ENCODE results near the gene GLI1. TPM values are rescaled to one million over a fixed set of nuclear protein-coding genes. Genes with fewer than 3 reads are reported as not detected.

GLI1 gene
- total and polyA plus RNA-seq, 10 donors: 0.46 to 3.6 (median 1.0) TPM

DNA sequence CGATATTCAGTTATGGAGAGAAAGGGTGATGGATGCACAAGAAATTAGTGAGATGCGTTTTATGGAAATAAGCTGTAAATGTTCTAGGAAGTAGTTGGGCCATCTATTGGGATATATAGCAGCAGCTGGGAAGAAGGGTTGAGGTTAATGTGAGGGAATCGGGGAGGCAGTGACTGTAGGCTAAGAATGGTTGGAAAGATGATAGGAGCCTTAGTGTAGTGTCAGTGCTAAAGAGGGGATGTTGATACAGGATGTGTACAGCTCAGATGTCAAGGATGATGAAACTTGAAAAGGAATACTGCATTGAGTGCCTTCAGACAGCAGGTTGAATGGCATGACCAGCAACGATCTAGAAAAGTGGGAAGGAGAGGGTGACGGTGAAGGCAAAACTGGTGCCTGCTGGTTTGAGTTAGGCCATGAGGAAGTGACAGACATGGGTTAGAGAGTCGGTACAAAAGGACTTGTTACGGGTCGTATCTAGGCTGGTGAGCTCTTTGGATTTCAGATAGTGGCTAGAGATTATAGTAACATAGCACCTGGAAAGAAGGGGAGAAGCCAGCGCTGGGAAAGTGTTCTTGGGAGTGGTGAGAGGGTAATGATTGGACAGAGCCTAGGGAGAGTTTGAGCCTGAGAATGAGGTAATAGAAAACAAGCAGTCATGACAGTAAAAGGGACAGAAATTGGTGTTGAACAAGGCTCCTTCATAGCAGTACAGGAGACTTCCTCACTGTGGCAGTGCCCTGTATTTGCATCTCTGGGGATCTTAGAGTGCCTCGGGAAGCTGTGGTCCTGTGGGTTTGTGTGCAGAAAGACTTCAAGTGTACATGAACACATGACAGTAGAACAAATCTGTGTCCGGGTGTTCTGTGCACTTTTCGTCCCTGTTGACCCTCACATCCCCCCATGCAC lies 37.9 kb downstream of the GLI1 start:
- Histone ChIP-seq H3K9me3 (no peaks in the 10 kb centered on the region), H3K4me3 (no peak overlapping the region), H3K27me3 (replicated peaks in 1 of 7) (no peaks in the 10 kb centered on the region), H3K36me3 (peaks cover 0 to 91% (median 67%) of the 10 kb centered on the region in 6 donors), H3K27ac (no peak overlapping the region), H3K4me1 (peaks cover 0 to 12% (median 0%) of the 10 kb centered on the region in 6 donors)
- peak; percentile 11 for DNase-seq
- WGBS, 5 donors: 86 to 94% (median 90%) methylated on average over 12 of the region's 12 CpGs
- intact Hi-C loops (cut with DNase I; ENCODE audit: low total_unique reads): no loop called here
- TF ChIP-seq POLR2A (IDR thresholded peaks at IDR 0.05): no peak
- TF ChIP-seq POLR2AphosphoS5 (IDR thresholded peaks at IDR 0.05): no peak
- TF ChIP-seq, protein P1, sequence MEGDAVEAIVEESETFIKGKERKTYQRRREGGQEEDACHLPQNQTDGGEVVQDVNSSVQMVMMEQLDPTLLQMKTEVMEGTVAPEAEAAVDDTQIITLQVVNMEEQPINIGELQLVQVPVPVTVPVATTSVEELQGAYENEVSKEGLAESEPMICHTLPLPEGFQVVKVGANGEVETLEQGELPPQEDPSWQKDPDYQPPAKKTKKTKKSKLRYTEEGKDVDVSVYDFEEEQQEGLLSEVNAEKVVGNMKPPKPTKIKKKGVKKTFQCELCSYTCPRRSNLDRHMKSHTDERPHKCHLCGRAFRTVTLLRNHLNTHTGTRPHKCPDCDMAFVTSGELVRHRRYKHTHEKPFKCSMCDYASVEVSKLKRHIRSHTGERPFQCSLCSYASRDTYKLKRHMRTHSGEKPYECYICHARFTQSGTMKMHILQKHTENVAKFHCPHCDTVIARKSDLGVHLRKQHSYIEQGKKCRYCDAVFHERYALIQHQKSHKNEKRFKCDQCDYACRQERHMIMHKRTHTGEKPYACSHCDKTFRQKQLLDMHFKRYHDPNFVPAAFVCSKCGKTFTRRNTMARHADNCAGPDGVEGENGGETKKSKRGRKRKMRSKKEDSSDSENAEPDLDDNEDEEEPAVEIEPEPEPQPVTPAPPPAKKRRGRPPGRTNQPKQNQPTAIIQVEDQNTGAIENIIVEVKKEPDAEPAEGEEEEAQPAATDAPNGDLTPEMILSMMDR (IDR thresholded peaks at IDR 0.05 in 8 of 11, conservative IDR thresholded peaks at IDR 0.05 in 3 of 11): no peak

DNA sequence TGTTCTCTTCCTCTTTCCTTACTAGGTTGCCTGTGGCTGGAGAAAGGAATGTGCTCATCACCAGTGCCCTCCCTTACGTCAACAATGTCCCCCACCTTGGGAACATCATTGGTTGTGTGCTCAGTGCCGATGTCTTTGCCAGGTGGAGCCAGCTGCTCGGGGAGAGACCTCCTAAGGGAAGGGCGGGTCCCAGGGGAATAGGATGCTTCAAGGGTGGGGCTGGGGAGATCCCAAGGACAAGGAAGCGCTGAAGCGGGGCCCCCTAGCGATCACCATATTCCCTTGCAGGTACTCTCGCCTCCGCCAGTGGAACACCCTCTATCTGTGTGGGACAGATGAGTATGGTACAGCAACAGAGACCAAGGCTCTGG lies 38.5 kb downstream of the GLI1 start:
- H3K4me3 ChIP-seq: no peak overlapping the region
- peaks cover 0 to 12% (median 0%) of the 10 kb centered on the region in 6 donors for H3K4me1 ChIP-seq
- WGBS, 5 donors: 88 to 90% (median 89%) methylated on average over 9 of the region's 9 CpGs

DNA sequence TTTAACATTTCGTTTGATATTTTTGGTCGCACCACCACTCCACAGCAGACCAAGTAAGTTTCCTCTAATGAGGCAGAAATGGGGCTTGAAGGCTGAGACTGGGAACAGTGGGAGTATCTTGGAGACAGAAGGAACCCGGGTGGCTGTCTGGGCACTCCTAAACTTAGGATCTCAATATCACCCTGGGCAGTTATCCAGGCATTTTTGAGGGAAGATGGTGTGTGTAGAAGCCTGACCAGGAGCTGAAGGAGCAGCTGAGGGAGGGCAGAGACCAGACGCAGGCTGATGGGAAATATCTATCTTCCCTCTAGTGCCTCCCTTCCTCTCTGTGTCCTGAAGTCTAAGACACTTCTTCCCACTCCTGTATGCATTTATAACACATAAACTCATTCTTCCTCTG lies 39.0 kb downstream of the GLI1 start:
- intact Hi-C loops (cut with DNase I; ENCODE audit: low total_unique reads): no loop called here

More for the DNA sequence above, 38.5 kb downstream of the GLI1 start:
- intact Hi-C loops (cut with DNase I; ENCODE audit: low total_unique reads): no loop called here
- no peaks in the 10 kb centered on the region for H3K27me3 ChIP-seq (replicated peaks in 1 of 7)
- H3K36me3 ChIP-seq: peaks cover 0 to 92% (median 72%) of the 10 kb centered on the region in 6 donors
- H3K9me3 ChIP-seq: no peaks in the 10 kb centered on the region
- no peak overlapping the region for H3K27ac ChIP-seq
- DNase-seq: peak; percentile 41
- no peak for TF ChIP-seq POLR2A (IDR thresholded peaks at IDR 0.05)
- TF ChIP-seq, protein P1 (IDR thresholded peaks at IDR 0.05 in 8 of 11, conservative IDR thresholded peaks at IDR 0.05 in 3 of 11): no peak
- peak in 1 of 3 donors; percentile 14 for TF ChIP-seq POLR2AphosphoS5 (IDR thresholded peaks at IDR 0.05)

More for the DNA sequence above, 39.0 kb downstream of the GLI1 start:
- 95 to 99% (median 99%) methylated on average over 4 of the region's 4 CpGs for WGBS, 5 donors
- Histone ChIP-seq H3K4me3 (no peak overlapping the region), H3K4me1 (peaks cover 0 to 12% (median 0%) of the 10 kb centered on the region in 6 donors), H3K9me3 (no peaks in the 10 kb centered on the region), H3K36me3 (peaks cover 0 to 97% (median 76%) of the 10 kb centered on the region in 6 donors), H3K27me3 (replicated peaks in 1 of 7) (no peaks in the 10 kb centered on the region), H3K27ac (no peak overlapping the region)
- TF ChIP-seq POLR2A (IDR thresholded peaks at IDR 0.05) (no peak), POLR2AphosphoS5 (IDR thresholded peaks at IDR 0.05) (no peak)
- TF ChIP-seq, protein P1 (IDR thresholded peaks at IDR 0.05 in 8 of 11, conservative IDR thresholded peaks at IDR 0.05 in 3 of 11): no peak
- no peak for DNase-seq
